Right atrium auricular region (tissue), 2 donors: ENCODE measurements around the gene NEK6. TPM values are rescaled to one million over a fixed set of nuclear protein-coding genes. Genes with fewer than 3 reads are reported as not detected.

Experiments
- DNase-seq: peaks from one replicate; pipeline ENCODE4 v3.0.0-alpha.2; 2019; ENCODE audit warnings: low spot score
- H3K27ac ChIP-seq, 2 donors: fragments of 200-600 bp; sonication (generic); 1 replicate in 1 of 2; 2 replicates in 1 of 2; pipeline ENCODE4 v1.5.1; 2016 to 2019
- H3K27me3 ChIP-seq, 2 donors: fragments of 200-600 bp; sonication (generic); one replicate each; pipeline versions ENCODE4 v1.5.1 to v1.6.0; 2017 to 2019
- H3K36me3 ChIP-seq: fragments of 200-600 bp; sonication (generic); one replicate; pipeline ENCODE4 v1.5.1; 2016
- H3K4me1 ChIP-seq, 2 donors: fragments of 200-600 bp; sonication (generic); one replicate each; pipeline versions ENCODE4 v1.5.1 to v1.6.0; 2017 to 2019
- H3K4me3 ChIP-seq, 2 donors: fragments of 200-600 bp; sonication (generic); 1 replicate in 1 of 2; 2 replicates in 1 of 2; pipeline ENCODE4 v1.5.1; 2017 to 2019; ENCODE audit warnings: mild to moderate bottlenecking in 1 of 2, moderate library complexity in 1 of 2
- H3K9me3 ChIP-seq, 2 donors: fragments of 200-600 bp; sonication (generic); one replicate each; pipeline ENCODE4 v1.5.1; 2019
- CTCF ChIP-seq, 2 donors: fragments of 200-600 bp; sonication (generic); IDR thresholded peaks; one replicate each; pipeline ENCODE4 v1.5.1; 2019; ENCODE audit warnings: antibody characterized with exemption in 2 of 2
- total RNA-seq, 2 donors: library from RNA; depleted of rRNA; stranded (reverse); fragments of >200 nt; gene quantifications; one replicate each; pipeline ENCODE4 v1.1.0, GENCODE V29; 2016

NEK6 gene
- total RNA-seq, 2 donors from 2014 or later = 9.2 to 9.7 TPM

- Histone ChIP-seq H3K27ac (peak overlapping the region; percentile 66 to 71), H3K36me3 (no peaks in the 10 kb centered on the region), H3K4me3 (no peak overlapping the region), H3K9me3 (no peaks in the 10 kb centered on the region), H3K4me1 (peaks cover 0 to 71% of the 10 kb centered on the region in 2 donors), H3K27me3 (no peaks in the 10 kb centered on the region)
- DNase-seq = peak; percentile 88
- no peak for TF ChIP-seq CTCF (IDR thresholded peaks at IDR 0.05)
Measured at GRCh38 chr9:124285903-124286291, 28.1 kb downstream of the NEK6 start.

DNA sequence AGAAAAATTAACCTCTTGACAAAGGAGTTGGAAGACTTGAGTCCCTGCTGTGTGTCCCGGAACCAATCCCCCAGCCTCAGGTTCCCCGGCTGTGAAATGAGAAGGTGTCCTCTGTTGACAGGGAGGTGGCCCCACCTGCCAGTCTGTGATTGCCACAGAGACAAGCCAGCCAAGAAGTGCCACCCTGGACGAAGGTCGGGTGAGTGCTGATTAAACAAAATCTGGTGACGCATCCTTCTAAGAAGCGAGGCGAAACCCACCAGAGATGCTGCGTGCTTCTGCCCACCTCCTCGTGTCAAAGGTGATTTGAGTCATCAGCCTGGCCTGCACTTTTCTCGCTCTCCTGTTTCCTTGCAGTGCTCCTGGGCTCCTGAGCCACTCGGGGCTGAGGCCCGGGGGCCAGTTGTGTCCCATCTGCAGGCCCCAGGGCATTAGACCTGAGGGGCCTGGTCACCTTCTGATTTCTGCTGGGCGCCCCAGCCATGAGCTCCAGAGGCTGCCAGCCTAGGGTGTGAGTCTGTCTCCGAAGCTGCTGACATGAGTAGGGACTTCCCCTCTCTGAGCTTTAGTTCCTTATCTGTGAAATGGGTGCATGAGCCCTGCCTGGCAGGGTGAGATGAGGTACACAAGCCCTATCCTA lies 28.7 kb downstream of the NEK6 start:
- Histone ChIP-seq H3K4me1 (peaks cover 0 to 72% of the 10 kb centered on the region in 2 donors), H3K9me3 (no peaks in the 10 kb centered on the region), H3K36me3 (no peaks in the 10 kb centered on the region), H3K27me3 (no peaks in the 10 kb centered on the region), H3K27ac (peak overlapping the region; percentile 66 to 71), H3K4me3 (no peak overlapping the region)
- no peak for TF ChIP-seq CTCF (IDR thresholded peaks at IDR 0.05)
- DNase-seq = no peak

DNA sequence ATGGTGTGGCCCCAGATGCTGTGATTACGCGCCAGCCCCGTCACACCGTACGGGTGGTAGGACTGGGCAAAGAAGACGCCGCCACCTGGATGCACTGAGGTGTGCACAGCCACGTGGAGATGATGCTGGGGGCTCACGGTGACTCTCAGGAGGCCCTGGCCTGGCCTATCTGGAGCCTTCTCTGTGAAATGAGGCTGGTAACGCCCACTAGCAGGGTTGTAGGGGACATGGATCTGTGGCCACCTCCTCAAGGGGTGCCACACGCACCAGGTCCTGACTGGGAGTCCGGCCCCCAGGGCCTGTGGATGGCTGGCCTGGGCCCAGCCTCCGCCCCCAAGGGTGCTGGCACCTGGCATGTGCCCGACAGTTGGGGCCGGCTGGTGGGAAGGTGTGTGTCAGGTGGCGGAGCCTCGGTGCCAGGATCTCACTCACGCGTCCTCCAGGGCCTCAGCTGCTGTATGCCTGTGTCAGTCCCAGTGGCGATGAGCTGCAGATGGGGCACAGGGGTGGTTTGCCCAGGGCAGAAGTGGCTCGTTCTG lies 32.4 kb downstream of the NEK6 start:
- no peak for DNase-seq
- TF ChIP-seq CTCF (IDR thresholded peaks at IDR 0.05) = no peak
- H3K36me3 ChIP-seq = no peaks in the 10 kb centered on the region
- H3K9me3 ChIP-seq = no peaks in the 10 kb centered on the region
- peaks cover 0 to 73% of the 10 kb centered on the region in 2 donors for H3K4me1 ChIP-seq
- H3K27me3 ChIP-seq = no peaks in the 10 kb centered on the region
- H3K4me3 ChIP-seq = no peak overlapping the region
- peak overlapping the region in 1 of 2 donors; percentile 36 for H3K27ac ChIP-seq

DNA sequence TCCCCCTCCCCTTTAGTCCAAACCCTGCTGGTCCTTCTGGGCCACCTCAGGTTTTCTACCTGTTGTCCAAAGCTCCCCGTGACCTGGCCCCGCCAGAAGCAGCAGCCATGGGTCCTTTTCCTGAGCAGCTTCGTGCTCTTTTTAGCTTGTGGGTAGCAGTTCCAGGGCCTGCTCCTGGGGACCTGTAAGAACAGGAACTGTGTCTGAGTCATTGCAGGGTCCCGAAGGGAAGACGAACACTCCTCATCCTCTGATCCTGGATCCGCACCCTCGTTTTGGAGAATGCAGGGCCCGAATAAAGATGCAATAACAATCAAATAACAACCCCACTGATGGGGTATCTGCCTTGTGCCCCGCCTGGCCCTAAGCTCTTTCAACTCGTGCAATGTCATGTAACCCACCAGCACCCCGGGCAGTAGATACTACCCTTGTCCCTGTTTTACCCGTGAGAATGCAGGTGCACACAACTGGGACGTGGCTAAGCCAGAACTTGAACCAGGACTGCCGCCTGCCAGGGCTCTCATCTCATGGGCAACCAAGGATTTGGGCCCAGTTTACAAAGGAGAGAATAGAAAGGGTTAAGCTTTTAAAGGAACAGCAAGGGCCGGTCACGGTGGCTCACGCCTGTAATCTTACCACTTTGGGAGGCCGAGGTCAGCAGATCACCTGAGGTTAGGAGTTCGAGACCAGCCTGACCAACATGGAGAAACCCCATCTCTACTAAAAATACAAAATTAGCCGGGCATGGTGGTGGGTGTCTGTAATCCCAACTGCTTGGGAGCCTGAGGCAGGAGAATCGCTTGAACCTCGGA lies 33.2 kb downstream of the NEK6 start:
- no peaks in the 10 kb centered on the region for H3K27me3 ChIP-seq
- H3K4me3 ChIP-seq = no peak overlapping the region
- peaks cover 0 to 73% of the 10 kb centered on the region in 2 donors for H3K4me1 ChIP-seq
- no peaks in the 10 kb centered on the region for H3K36me3 ChIP-seq
- H3K27ac ChIP-seq = peak overlapping the region; percentile 21 to 70
- DNase-seq = no peak
- TF ChIP-seq CTCF (IDR thresholded peaks at IDR 0.05) = no peak
- no peaks in the 10 kb centered on the region for H3K9me3 ChIP-seq

DNA sequence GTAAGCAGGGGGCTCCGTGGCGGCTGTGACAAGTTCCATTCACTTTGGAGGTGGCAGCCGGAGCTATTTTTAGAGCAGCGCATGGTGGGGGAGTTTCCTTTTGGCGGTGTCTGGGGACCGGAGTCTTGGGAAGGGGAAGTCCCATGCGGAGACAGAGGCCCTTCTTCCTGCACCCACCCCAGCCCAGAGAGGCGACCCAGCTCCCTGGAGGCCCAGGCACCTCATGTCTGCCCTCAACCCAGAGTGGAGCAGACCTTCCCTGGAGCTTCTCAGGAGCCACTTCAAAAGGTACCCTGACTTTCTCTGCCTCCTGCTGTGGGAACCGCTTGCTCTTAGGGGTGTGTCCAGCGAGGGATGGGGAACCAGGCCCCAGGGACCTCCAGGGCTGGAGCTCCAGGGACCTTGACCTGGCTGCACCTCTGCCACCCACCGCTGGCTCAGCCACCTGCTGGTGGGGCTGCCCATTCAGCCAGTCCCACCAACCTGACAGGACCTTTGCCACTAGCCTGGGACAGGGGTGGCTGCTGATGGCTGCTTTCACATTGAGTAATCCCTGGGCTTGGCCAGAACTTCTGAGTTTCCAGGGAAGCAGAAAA lies 34.1 kb downstream of the NEK6 start:
- Histone ChIP-seq H3K4me3 (no peak overlapping the region), H3K27ac (peak overlapping the region; percentile 21 to 70)
- DNase-seq = no peak

More for the DNA sequence above, 34.1 kb downstream of the NEK6 start:
- H3K27me3 ChIP-seq = no peaks in the 10 kb centered on the region
- no peaks in the 10 kb centered on the region for H3K36me3 ChIP-seq
- TF ChIP-seq CTCF (IDR thresholded peaks at IDR 0.05) = no peak
- H3K4me1 ChIP-seq = peaks cover 0 to 73% of the 10 kb centered on the region in 2 donors
- H3K9me3 ChIP-seq = no peaks in the 10 kb centered on the region
